GM19372 (cell line): ENCODE measurements around the gene HS3ST5.

Experiments used
- ATAC-seq: cut with Tn5 transposase; IDR thresholded peaks from one replicate; pipeline ENCODE4 v1.9.1; 2021; ENCODE audit warnings: mild to moderate bottlenecking, low read depth, moderate library complexity; ENCODE audit not compliant: unreplicated experiment

The HS3ST5 gene

DNA sequence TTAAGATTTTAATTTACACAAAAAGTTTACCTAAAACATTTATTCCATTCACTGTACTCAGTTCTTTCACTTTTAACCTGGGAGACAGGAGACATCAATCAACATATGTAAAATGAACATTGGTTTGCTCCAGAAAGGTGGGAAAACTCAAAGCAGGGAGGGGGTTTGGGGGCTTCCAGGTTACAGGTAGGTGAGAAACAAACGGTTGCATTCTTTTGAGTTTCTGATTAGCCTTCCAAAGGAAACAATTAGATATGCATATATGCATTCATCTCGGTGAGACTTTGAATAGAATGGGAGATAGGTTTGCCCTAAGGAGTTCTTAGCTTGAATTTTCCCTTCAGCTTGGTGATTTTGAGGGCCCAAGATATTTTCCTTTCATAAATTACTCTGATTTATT, 333.6 kb downstream of the HS3ST5 start:
- no peak for ATAC-seq

DNA sequence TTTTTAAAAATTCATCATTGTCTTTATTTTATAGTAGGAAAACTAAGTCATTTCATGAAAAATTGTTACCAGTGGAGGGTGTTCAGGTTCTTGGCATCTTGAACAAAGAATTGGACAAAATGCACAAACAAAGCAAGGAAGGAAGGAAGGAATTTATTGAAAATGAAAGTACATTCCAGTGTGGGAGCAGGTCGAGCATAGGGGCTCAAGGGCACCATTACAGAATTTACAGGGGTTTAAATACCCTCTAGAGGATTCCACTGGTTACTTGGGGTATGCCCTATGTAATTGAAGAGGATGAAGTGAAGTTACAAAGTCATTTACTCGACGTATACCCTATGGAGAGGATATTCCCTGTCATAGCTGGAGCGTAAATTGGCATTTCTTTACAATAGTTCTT, 334.5 kb downstream of the HS3ST5 start:
- no peak for ATAC-seq

DNA sequence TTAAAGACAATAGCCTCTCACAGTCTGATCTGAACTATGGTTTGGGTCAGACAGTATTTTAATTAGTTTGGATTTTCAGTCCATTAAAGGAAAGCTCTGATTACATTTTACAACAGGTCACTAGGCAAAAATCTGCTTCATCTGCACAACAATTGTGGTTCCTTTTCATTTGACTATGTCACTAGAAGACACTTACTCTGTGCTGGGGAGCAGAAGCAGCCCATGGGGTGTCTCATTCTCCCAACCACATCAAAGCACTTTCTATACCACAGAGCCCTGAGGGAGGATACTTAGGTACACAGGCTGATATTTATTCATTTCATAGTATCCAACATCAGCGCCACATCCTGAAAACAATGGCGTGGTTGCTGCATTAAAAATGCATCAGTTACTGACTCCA, 335.3 kb downstream of the HS3ST5 start:
- peak; percentile 90 for ATAC-seq
